ENCODE data around the gene MPRIP. TPM values are rescaled to one million over a fixed set of nuclear protein-coding genes. Genes with fewer than 3 reads are reported as not detected.

Gene MPRIP
- polyA plus RNA-seq, 1 of the 3 experiments (the other 2 are of a cell fraction): 64.4 TPM

DNA sequence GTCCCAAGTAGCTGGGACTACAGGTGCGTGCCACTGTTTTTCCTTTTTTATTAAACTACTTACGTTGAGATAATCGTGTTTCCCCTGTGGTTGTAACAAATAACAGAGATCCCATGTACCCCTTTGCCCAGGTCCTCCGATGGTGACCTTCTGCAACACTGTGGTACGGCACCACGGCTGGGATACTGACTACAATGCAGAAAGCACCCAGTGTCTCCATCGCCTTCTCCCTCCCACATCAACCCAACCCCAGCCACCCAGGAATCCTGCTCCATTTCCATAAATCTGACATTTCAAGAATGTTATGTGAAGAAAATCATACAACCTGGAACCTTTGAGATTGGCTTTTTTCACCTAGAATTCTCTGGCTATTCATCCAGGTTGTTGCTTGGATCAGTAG lies 22.1 kb downstream of the MPRIP start (continued):
- TF ChIP-seq USF2 (IDR thresholded peaks at IDR 0.05; ENCODE audit: borderline replicate concordance, low read depth, low read length) (no peak), YY1 (IDR thresholded peaks at IDR 0.05; ENCODE audit: low read depth) (no peak), NFIC (IDR thresholded peaks at IDR 0.05; ENCODE audit: borderline replicate concordance) (no peak), MEF2A (IDR thresholded peaks at IDR 0.05; ENCODE audit: borderline replicate concordance, low read depth) (no peak)
- TF ChIP-seq, protein P1, sequence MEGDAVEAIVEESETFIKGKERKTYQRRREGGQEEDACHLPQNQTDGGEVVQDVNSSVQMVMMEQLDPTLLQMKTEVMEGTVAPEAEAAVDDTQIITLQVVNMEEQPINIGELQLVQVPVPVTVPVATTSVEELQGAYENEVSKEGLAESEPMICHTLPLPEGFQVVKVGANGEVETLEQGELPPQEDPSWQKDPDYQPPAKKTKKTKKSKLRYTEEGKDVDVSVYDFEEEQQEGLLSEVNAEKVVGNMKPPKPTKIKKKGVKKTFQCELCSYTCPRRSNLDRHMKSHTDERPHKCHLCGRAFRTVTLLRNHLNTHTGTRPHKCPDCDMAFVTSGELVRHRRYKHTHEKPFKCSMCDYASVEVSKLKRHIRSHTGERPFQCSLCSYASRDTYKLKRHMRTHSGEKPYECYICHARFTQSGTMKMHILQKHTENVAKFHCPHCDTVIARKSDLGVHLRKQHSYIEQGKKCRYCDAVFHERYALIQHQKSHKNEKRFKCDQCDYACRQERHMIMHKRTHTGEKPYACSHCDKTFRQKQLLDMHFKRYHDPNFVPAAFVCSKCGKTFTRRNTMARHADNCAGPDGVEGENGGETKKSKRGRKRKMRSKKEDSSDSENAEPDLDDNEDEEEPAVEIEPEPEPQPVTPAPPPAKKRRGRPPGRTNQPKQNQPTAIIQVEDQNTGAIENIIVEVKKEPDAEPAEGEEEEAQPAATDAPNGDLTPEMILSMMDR (IDR thresholded peaks at IDR 0.05): no peak

DNA sequence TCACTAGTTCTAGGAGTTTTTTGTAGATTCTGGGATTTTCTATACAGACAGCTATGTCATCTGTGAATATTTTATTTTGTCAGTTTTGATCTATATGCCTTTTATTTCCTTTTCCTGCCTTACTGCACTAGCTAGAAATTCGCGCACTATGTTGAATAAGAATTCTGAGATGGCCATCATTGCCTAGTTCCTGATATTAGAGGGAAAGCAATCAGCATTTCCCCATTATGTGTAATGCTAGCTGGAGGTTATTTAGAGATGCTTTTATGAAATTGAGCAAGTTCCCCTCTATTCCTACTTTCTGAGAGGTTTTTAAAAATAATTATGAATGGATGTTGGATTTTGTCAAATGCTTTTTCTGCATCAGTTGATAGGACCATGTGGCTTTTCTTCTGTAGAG lies 23.8 kb downstream of the MPRIP start:
- Histone ChIP-seq H2AFZ (ENCODE audit: low read depth) (no peak overlapping the region), H3K4me3 (ENCODE audit: low read depth in 2 of 2, low read length in 1 of 2) (no peak overlapping the region), H3K27ac (ENCODE audit: low read depth in 2 of 2, low read length in 1 of 2) (no peak overlapping the region), H3K9me3 (no peaks in the 10 kb centered on the region), H4K20me1 (ENCODE audit: insufficient read depth) (peaks cover 89% of the 10 kb centered on the region), H3K79me2 (ENCODE audit: insufficient read depth) (peaks cover 100% of the 10 kb centered on the region), H3K9me2 (no peaks in the 10 kb centered on the region), H3K4me1 (ENCODE audit: control insufficient read depth in 1 of 2, insufficient read depth in 2 of 2, low read depth in 1 of 2, low read length in 1 of 2) (peaks cover 7 to 20% of the 10 kb centered on the region in 2 experiments; a peak in 3 of 4 replicates), H3F3A (replicated peaks; ENCODE audit: insufficient read depth) (peaks cover 15% of the 10 kb centered on the region), H3K27me3 (ENCODE audit: insufficient read depth) (no peaks in the 10 kb centered on the region), H3K36me3 (replicated peaks in 1 of 2; ENCODE audit: control insufficient read depth in 1 of 2, insufficient read depth in 2 of 2, low read length in 1 of 2) (peaks cover 5 to 12% of the 10 kb centered on the region in 2 experiments), H3K9ac (no peak overlapping the region), H3K4me2 (no peak overlapping the region)
- no peak for DNase-seq
- TF ChIP-seq SIN3A (IDR thresholded peaks at IDR 0.05; ENCODE audit: borderline replicate concordance, low read depth, low read length) (no peak), MEF2A (IDR thresholded peaks at IDR 0.05; ENCODE audit: borderline replicate concordance, low read depth) (no peak), JUND (IDR thresholded peaks at IDR 0.05) (no peak), GABPA (IDR thresholded peaks at IDR 0.05; ENCODE audit: low read depth) (no peak), POLR2AphosphoS5 (IDR thresholded peaks at IDR 0.05; ENCODE audit: low read depth, low read length) (no peak), MXI1 (IDR thresholded peaks at IDR 0.05; ENCODE audit: low read depth, low read length) (no peak), RXRA (IDR thresholded peaks at IDR 0.05; ENCODE audit: borderline replicate concordance, low read depth) (no peak), FOSL2 (IDR thresholded peaks at IDR 0.05; ENCODE audit: borderline replicate concordance, low read depth) (no peak), TAF1 (IDR thresholded peaks at IDR 0.05; ENCODE audit: borderline replicate concordance, low read depth, low read length) (no peak), RCOR1 (IDR thresholded peaks at IDR 0.05; ENCODE audit: low read length) (no peak), RAD21 (IDR thresholded peaks at IDR 0.05; ENCODE audit: low read length) (no peak)
- TF ChIP-seq, protein P2, sequence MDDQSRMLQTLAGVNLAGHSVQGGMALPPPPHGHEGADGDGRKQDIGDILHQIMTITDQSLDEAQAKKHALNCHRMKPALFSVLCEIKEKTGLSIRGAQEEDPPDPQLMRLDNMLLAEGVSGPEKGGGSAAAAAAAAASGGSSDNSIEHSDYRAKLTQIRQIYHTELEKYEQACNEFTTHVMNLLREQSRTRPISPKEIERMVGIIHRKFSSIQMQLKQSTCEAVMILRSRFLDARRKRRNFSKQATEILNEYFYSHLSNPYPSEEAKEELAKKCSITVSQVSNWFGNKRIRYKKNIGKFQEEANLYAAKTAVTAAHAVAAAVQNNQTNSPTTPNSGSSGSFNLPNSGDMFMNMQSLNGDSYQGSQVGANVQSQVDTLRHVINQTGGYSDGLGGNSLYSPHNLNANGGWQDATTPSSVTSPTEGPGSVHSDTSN (IDR thresholded peaks at IDR 0.05): no peak
- 93% methylated on average over 2 of the region's 2 CpGs for WGBS (ENCODE audit: low lambda C conversion rate)
- ChIA-PET CTCF (interaction anchor here (1.2 kb wide), 1 partner anchor 65 kb away, joined by 3 read pairs; no protein-coding TSS in a partner anchor), POLR2A (no interaction called here)
